Natural killer cell (primary cell): Measurements from ENCODE around the gene DCAF5. TPM values are rescaled to one million over a fixed set of nuclear protein-coding genes. Genes with fewer than 3 reads are reported as not detected.

ENCODE experiments used
- total RNA-seq, 4 donors: library from RNA; stranded (reverse); fragments of 120-200 nt in 1 of 4; gene quantifications; one replicate each; pipeline versions ENCODE4 v1.2.3 to v1.2.4, GENCODE V29; 2013 to 2022

Gene DCAF5
- total RNA-seq, 3 donors from 2014 or later (not counting 1 experiment from before 2014, with no cell fraction given): 92.0 to 112 (median 99.2) TPM

Other genes with a start within 250 kb of the DCAF5 start
- gene ACTN1, start 173.8 kb downstream of the DCAF5 start, total RNA-seq: 10 to 100 TPM; 14.9 to 39.5 (median 19.6) TPM
- 1 to 10 TPM; 2.0 to 4.9 (median 2.9) TPM for gene EXD2, start 38.4 kb upstream of the DCAF5 start, total RNA-seq
- not detected for gene GALNT16, start 107.0 kb upstream of the DCAF5 start, total RNA-seq
- gene ERH, start 245.2 kb upstream of the DCAF5 start, total RNA-seq: 100 to 1,000 TPM; 103 to 120 (median 113) TPM
- gene SLC39A9, start 245.6 kb upstream of the DCAF5 start, total RNA-seq: 10 to 100 TPM; 30.9 to 34.6 (median 33.0) TPM